Smooth muscle cell (in vitro differentiated cells): ENCODE results near the gene GTF2H4. TPM values are rescaled to one million over a fixed set of nuclear protein-coding genes. Genes with fewer than 3 reads are reported as not detected.

Source experiments
- DNase-seq: peaks from one replicate; lab custom pipeline; 2025; ENCODE audit not compliant: unreplicated experiment; lab: John Stamatoyannopoulos, UW
- H2AFZ ChIP-seq: fragments of 200-600 bp; sonication (generic); 2 replicates; pipeline ENCODE4 v1.6.0; 2016; ENCODE audit warnings: antibody characterized with exemption, low read depth, mild to moderate bottlenecking
- H3F3A ChIP-seq: fragments of 200-600 bp; sonication (generic); 2 replicates; pipeline ENCODE4 v1.6.0; 2017; ENCODE audit warnings: antibody characterized with exemption, low read depth
- H3K27ac ChIP-seq: fragments of 200-600 bp; sonication (generic); 2 replicates; pipeline ENCODE4 v1.5.1; 2016; ENCODE audit warnings: low read depth, mild to moderate bottlenecking
- H3K27me3 ChIP-seq: fragments of 200-600 bp; sonication (generic); 2 replicates; pipeline ENCODE4 v1.6.1; 2016; ENCODE audit warnings: low read depth, mild to moderate bottlenecking
- H3K36me3 ChIP-seq: fragments of 200-600 bp; sonication (generic); 2 replicates; pipeline ENCODE4 v1.5.1; 2016; ENCODE audit warnings: low read depth
- H3K4me1 ChIP-seq: fragments of 200-600 bp; sonication (generic); 2 replicates; pipeline ENCODE4 v1.5.1; 2016; ENCODE audit warnings: low read depth
- H3K4me2 ChIP-seq: fragments of 200-600 bp; sonication (generic); 2 replicates; pipeline ENCODE4 v1.6.0; 2016; ENCODE audit warnings: mild to moderate bottlenecking
- H3K4me3 ChIP-seq: fragments of 200-600 bp; sonication (generic); 2 replicates; pipeline ENCODE4 v1.5.1; 2016; ENCODE audit warnings: mild to moderate bottlenecking
- H3K79me2 ChIP-seq: fragments of 200-600 bp; sonication (generic); 2 replicates; pipeline ENCODE4 v1.6.0; 2016; ENCODE audit warnings: low read depth, mild to moderate bottlenecking
- H3K9ac ChIP-seq: fragments of 200-600 bp; sonication (generic); 2 replicates; pipeline ENCODE4 v1.6.0; 2016; ENCODE audit warnings: low read depth
- H3K9me3 ChIP-seq: fragments of 200-600 bp; sonication (generic); replicated peaks from 2 replicates; pipeline ENCODE4 v1.5.1; 2016; ENCODE audit warnings: low read depth
- H4K20me1 ChIP-seq: fragments of 200-600 bp; sonication (generic); 2 replicates; pipeline ENCODE4 v1.6.0; 2016; ENCODE audit warnings: low read depth
- WGBS: methylation state at CpG from one replicate; pipeline ENCODE4 v1.1.7; 2016; ENCODE audit warnings: low lambda C conversion rate; 5-methylcytosine and 5-hydroxymethylcytosine counted together
- polyA plus RNA-seq: library from polyadenylated mRNA; unstranded; fragments of >200 nt; fragmentation: Nextera tagmentation; extraction: Ambion mirVana; gene quantifications from 2 replicates; pipeline ENCODE4 v1.2.1, GENCODE V29; 2016
- total RNA-seq: library from RNA; depleted of rRNA; stranded (reverse); fragments of >200 nt; gene quantifications from 2 replicates; pipeline ENCODE4 v1.2.3, GENCODE V29; 2014
- TF ChIP-seq, protein P1 (sequence below): fragments of 200-600 bp; sonication (generic); IDR thresholded peaks from 2 replicates; pipeline ENCODE4 v1.5.1; 2017; ENCODE audit warnings: borderline replicate concordance, mild to moderate bottlenecking, antibody characterized with exemption; ENCODE audit not compliant: insufficient read depth, poor library complexity, severe bottlenecking

GTF2H4 gene
- total and polyA plus RNA-seq, 2 experiments from 2014 or later, result 9.5 to 15.6 TPM

GRCh38 chr6:30881392-30882203, 26.4 kb upstream of the GTF2H4 start:
- no peak for DNase-seq
- Histone ChIP-seq H3K4me1 (peaks cover 49% of the 10 kb centered on the region), H3K27ac (peak overlapping the region; percentile 79), H3K9ac (no peak overlapping the region), H3K27me3 (no peaks in the 10 kb centered on the region), H3K79me2 (peaks cover 19% of the 10 kb centered on the region), H3K4me2 (peak overlapping the region; percentile 96), H2AFZ (peak overlapping the region; percentile 12), H3K36me3 (no peaks in the 10 kb centered on the region), H3K9me3 (no peaks in the 10 kb centered on the region), H3K4me3 (no peak overlapping the region), H3F3A (peaks cover 19% of the 10 kb centered on the region), H4K20me1 (peaks cover 14% of the 10 kb centered on the region)
- TF ChIP-seq, protein P1, sequence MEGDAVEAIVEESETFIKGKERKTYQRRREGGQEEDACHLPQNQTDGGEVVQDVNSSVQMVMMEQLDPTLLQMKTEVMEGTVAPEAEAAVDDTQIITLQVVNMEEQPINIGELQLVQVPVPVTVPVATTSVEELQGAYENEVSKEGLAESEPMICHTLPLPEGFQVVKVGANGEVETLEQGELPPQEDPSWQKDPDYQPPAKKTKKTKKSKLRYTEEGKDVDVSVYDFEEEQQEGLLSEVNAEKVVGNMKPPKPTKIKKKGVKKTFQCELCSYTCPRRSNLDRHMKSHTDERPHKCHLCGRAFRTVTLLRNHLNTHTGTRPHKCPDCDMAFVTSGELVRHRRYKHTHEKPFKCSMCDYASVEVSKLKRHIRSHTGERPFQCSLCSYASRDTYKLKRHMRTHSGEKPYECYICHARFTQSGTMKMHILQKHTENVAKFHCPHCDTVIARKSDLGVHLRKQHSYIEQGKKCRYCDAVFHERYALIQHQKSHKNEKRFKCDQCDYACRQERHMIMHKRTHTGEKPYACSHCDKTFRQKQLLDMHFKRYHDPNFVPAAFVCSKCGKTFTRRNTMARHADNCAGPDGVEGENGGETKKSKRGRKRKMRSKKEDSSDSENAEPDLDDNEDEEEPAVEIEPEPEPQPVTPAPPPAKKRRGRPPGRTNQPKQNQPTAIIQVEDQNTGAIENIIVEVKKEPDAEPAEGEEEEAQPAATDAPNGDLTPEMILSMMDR, result no peak
- WGBS, result 32% methylated on average over 14 of the region's 14 CpGs

DNA sequence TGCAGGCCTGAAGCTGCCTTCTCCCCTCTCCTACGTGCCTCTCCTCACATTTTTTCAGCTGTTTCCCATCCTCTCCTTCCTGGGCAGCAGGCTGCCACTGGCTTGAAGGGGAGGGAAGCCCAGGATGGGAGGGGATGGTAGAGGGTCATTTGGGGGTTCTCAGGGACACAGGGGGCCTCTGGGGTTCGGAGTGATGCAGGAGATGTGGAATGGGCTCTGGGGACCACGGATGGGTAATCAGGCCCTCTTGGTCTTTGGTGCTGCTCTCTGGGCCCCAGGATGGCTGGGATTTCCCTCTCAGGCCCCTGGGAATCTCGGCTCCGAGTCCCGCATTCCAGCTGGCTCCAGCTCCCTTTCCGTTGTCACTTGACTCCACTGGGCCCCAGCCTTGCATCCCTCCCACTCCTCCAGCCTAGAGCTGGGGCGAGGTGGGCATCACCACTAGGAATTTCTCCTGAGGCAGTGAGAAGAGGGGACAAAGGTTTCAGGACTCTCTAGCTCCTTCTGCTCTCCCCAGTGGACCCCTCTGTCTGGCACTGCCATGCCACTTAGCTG, 25.7 kb upstream of the GTF2H4 start:
- Histone ChIP-seq H3F3A (peaks cover 17% of the 10 kb centered on the region), H3K27me3 (no peaks in the 10 kb centered on the region), H2AFZ (no peak overlapping the region), H3K4me2 (peak overlapping the region; percentile 96), H3K9ac (peak overlapping the region; percentile 28), H4K20me1 (peaks cover 19% of the 10 kb centered on the region), H3K4me3 (no peak overlapping the region), H3K9me3 (no peaks in the 10 kb centered on the region), H3K4me1 (peaks cover 56% of the 10 kb centered on the region), H3K27ac (peak overlapping the region; percentile 79), H3K79me2 (peaks cover 26% of the 10 kb centered on the region), H3K36me3 (no peaks in the 10 kb centered on the region)
- 6% methylated on average over 8 of the region's 8 CpGs for WGBS
- TF ChIP-seq, protein P1, result no peak
- DNase-seq, result no peak

GRCh38 chr6:30882759-30883684, 25.0 kb upstream of the GTF2H4 start:
- no peak for DNase-seq
- H3K36me3 ChIP-seq, result no peaks in the 10 kb centered on the region
- peaks cover 59% of the 10 kb centered on the region for H3K4me1 ChIP-seq
- H3K27ac ChIP-seq, result peak overlapping the region; percentile 79
- 44% methylated on average over 14 of the region's 15 CpGs for WGBS
- peak overlapping the region; percentile 86 for H3K4me3 ChIP-seq
- peak overlapping the region; percentile 41 for H2AFZ ChIP-seq
- H3K27me3 ChIP-seq, result no peaks in the 10 kb centered on the region
- H3K9me3 ChIP-seq, result no peaks in the 10 kb centered on the region
- TF ChIP-seq, protein P1, result no peak
- H4K20me1 ChIP-seq, result peaks cover 26% of the 10 kb centered on the region
- H3K4me2 ChIP-seq, result peak overlapping the region; percentile 96
- peaks cover 33% of the 10 kb centered on the region for H3K79me2 ChIP-seq
- peaks cover 17% of the 10 kb centered on the region for H3F3A ChIP-seq
- H3K9ac ChIP-seq, result peak overlapping the region; percentile 36
